ENCODE results near the gene PAX7. TPM values are rescaled to one million over a fixed set of nuclear protein-coding genes. Genes with fewer than 3 reads are reported as not detected.
"Not testable (repeated sequence)": the region's sequence is repeated elsewhere in the genome, so short reads cannot be mapped to it uniquely, and the experiment has no call there.

The PAX7 gene
- total RNA-seq, 2 experiments from 2014 or later: not detected

GRCh38 chr1:18736958-18737357 lies 106.3 kb downstream of the PAX7 start:
- Mint-ChIP-seq H3K4me1 (ENCODE audit: low read depth) (no peaks in the 10 kb centered on the region), H3K4me3 (no peak overlapping the region), H3K9me3 (no peaks in the 10 kb centered on the region), H3K36me3 (no peaks in the 10 kb centered on the region), H3K27ac (no peak overlapping the region), H3K27me3 (peaks cover 20% of the 10 kb centered on the region)
- CTCF ChIA-PET: no interaction called here
- POLR2A ChIA-PET: no interaction called here
- no peak for DNase-seq
- intact Hi-C loops (cut with micrococcal nuclease): no loop called here

- intact Hi-C loops (cut with micrococcal nuclease): no loop called here
- Mint-ChIP-seq H3K27me3 (peaks cover 17% of the 10 kb centered on the region), H3K36me3 (no peaks in the 10 kb centered on the region), H3K4me1 (ENCODE audit: low read depth) (no peaks in the 10 kb centered on the region), H3K9me3 (no peaks in the 10 kb centered on the region), H3K4me3 (no peak overlapping the region), H3K27ac (no peak overlapping the region)
- DNase-seq: no peak
- POLR2A ChIA-PET: no interaction called here
- CTCF ChIA-PET: no interaction called here
Measured at GRCh38 chr1:18738126-18738525, 107.5 kb downstream of the PAX7 start.

GRCh38 chr1:18738617-18739016 lies 108.0 kb downstream of the PAX7 start:
- Mint-ChIP-seq H3K4me3 (no peak overlapping the region), H3K9me3 (no peaks in the 10 kb centered on the region), H3K36me3 (no peaks in the 10 kb centered on the region), H3K27me3 (peaks cover 17% of the 10 kb centered on the region), H3K4me1 (ENCODE audit: low read depth) (no peaks in the 10 kb centered on the region), H3K27ac (no peak overlapping the region)
- POLR2A ChIA-PET: interaction anchor here (0.8 kb wide), 1 partner anchor 10 kb away, joined by 3 read pairs; no protein-coding TSS in a partner anchor
- DNase-seq: no peak
- CTCF ChIA-PET: no interaction called here
- intact Hi-C loops (cut with micrococcal nuclease): no loop called here

- Mint-ChIP-seq H3K9me3 (no peaks in the 10 kb centered on the region), H3K27ac (no peak overlapping the region), H3K27me3 (peaks cover 21% of the 10 kb centered on the region), H3K36me3 (no peaks in the 10 kb centered on the region), H3K4me1 (ENCODE audit: low read depth) (no peaks in the 10 kb centered on the region), H3K4me3 (no peak overlapping the region)
- ChIA-PET POLR2A (interaction anchor here (0.8 kb wide), 1 partner anchor 9 kb away, joined by 3 read pairs; no protein-coding TSS in a partner anchor), CTCF (no interaction called here)
- intact Hi-C loops (cut with micrococcal nuclease): no loop called here
- DNase-seq: no peak
Measured at GRCh38 chr1:18739408-18739807, 108.8 kb downstream of the PAX7 start.

GRCh38 chr1:18739897-18740296 lies 109.3 kb downstream of the PAX7 start:
- Mint-ChIP-seq H3K4me3 (no peak overlapping the region), H3K27me3 (peaks cover 17% of the 10 kb centered on the region), H3K4me1 (ENCODE audit: low read depth) (no peaks in the 10 kb centered on the region), H3K36me3 (no peaks in the 10 kb centered on the region), H3K9me3 (no peaks in the 10 kb centered on the region), H3K27ac (no peak overlapping the region)
- intact Hi-C loops (cut with micrococcal nuclease): no loop called here
- CTCF ChIA-PET: no interaction called here
- POLR2A ChIA-PET: no interaction called here
- no peak for DNase-seq

GRCh38 chr1:18740617-18741016 lies 110.0 kb downstream of the PAX7 start:
- peaks cover 15% of the 10 kb centered on the region for H3K27me3 Mint-ChIP-seq
- no peak overlapping the region for H3K27ac Mint-ChIP-seq
- no peaks in the 10 kb centered on the region for H3K9me3 Mint-ChIP-seq
- no peaks in the 10 kb centered on the region for H3K36me3 Mint-ChIP-seq
- ChIA-PET CTCF (interaction anchor here (1.0 kb wide), 1 partner anchor 83 kb away, joined by 3 read pairs; no protein-coding TSS in a partner anchor), POLR2A (no interaction called here)
- H3K4me3 Mint-ChIP-seq: no peak overlapping the region
- no peak for DNase-seq
- intact Hi-C loops (cut with micrococcal nuclease): no loop called here
- no peaks in the 10 kb centered on the region for H3K4me1 Mint-ChIP-seq (ENCODE audit: low read depth)

- no peaks in the 10 kb centered on the region for H3K4me1 Mint-ChIP-seq (ENCODE audit: low read depth)
- POLR2A ChIA-PET: no interaction called here
- DNase-seq: no peak
- CTCF ChIA-PET: no interaction called here
- no peaks in the 10 kb centered on the region for H3K9me3 Mint-ChIP-seq
- peaks cover 18% of the 10 kb centered on the region for H3K27me3 Mint-ChIP-seq
- H3K27ac Mint-ChIP-seq: no peak overlapping the region
- intact Hi-C loops (cut with micrococcal nuclease): no loop called here
- H3K4me3 Mint-ChIP-seq: no peak overlapping the region
- no peaks in the 10 kb centered on the region for H3K36me3 Mint-ChIP-seq
Measured at GRCh38 chr1:18743233-18743632, 112.6 kb downstream of the PAX7 start.

- intact Hi-C loops (cut with micrococcal nuclease); H3K4me1 Mint-ChIP-seq (ENCODE audit: low read depth); DNase-seq; H3K36me3 Mint-ChIP-seq; H3K9me3 Mint-ChIP-seq; H3K4me3 Mint-ChIP-seq; H3K27ac Mint-ChIP-seq; POLR2A ChIA-PET: not testable (repeated sequence)
- CTCF ChIA-PET: interaction anchor here (0.7 kb wide), 1 partner anchor 28 kb away, joined by 4 read pairs; no protein-coding TSS in a partner anchor
- H3K27me3 Mint-ChIP-seq: peaks cover 18% of the 10 kb centered on the region
Measured at GRCh38 chr1:18744381-18744780, 113.7 kb downstream of the PAX7 start.

- H3K27ac Mint-ChIP-seq: no peak overlapping the region
- CTCF ChIA-PET: no interaction called here
- no peaks in the 10 kb centered on the region for H3K36me3 Mint-ChIP-seq
- no peak for DNase-seq
- H3K4me3 Mint-ChIP-seq: no peak overlapping the region
- H3K4me1 Mint-ChIP-seq (ENCODE audit: low read depth): no peaks in the 10 kb centered on the region
- POLR2A ChIA-PET: no interaction called here
- intact Hi-C loops (cut with micrococcal nuclease): no loop called here
- peaks cover 6% of the 10 kb centered on the region for H3K9me3 Mint-ChIP-seq
- peaks cover 22% of the 10 kb centered on the region for H3K27me3 Mint-ChIP-seq
Measured at GRCh38 chr1:18746981-18747380, 116.3 kb downstream of the PAX7 start.

- no peak overlapping the region for H3K4me3 Mint-ChIP-seq
Measured at GRCh38 chr1:18747671-18748070, 117.0 kb downstream of the PAX7 start.

GRCh38 chr1:18748435-18748834 lies 117.8 kb downstream of the PAX7 start:
- H3K27me3 Mint-ChIP-seq: peaks cover 22% of the 10 kb centered on the region
- ChIA-PET POLR2A (interaction anchor here (0.9 kb wide), 1 partner anchor 10 kb away, joined by 3 read pairs; no protein-coding TSS in a partner anchor), CTCF (no interaction called here)
- DNase-seq: no peak
- H3K4me3 Mint-ChIP-seq: no peak overlapping the region
- no peak overlapping the region for H3K27ac Mint-ChIP-seq
- H3K4me1 Mint-ChIP-seq (ENCODE audit: low read depth): no peaks in the 10 kb centered on the region
- H3K36me3 Mint-ChIP-seq: no peaks in the 10 kb centered on the region
- intact Hi-C loops (cut with micrococcal nuclease): no loop called here
- peaks cover 6% of the 10 kb centered on the region for H3K9me3 Mint-ChIP-seq

More at GRCh38 chr1:18747671-18748070, 117.0 kb downstream of the PAX7 start:
- DNase-seq: no peak
- H3K9me3 Mint-ChIP-seq: peaks cover 6% of the 10 kb centered on the region
- no peaks in the 10 kb centered on the region for H3K4me1 Mint-ChIP-seq (ENCODE audit: low read depth)
- intact Hi-C loops (cut with micrococcal nuclease): no loop called here
- H3K27ac Mint-ChIP-seq: no peak overlapping the region
- ChIA-PET POLR2A (no interaction called here), CTCF (no interaction called here)
- H3K36me3 Mint-ChIP-seq: no peaks in the 10 kb centered on the region
- H3K27me3 Mint-ChIP-seq: peaks cover 22% of the 10 kb centered on the region

- H3K36me3 Mint-ChIP-seq: no peaks in the 10 kb centered on the region
- peaks cover 26% of the 10 kb centered on the region for H3K27me3 Mint-ChIP-seq
- ChIA-PET POLR2A (no interaction called here), CTCF (no interaction called here)
- H3K4me1 Mint-ChIP-seq (ENCODE audit: low read depth): no peaks in the 10 kb centered on the region
- H3K4me3 Mint-ChIP-seq: no peak overlapping the region
- DNase-seq: no peak
- intact Hi-C loops (cut with micrococcal nuclease): no loop called here
- no peak overlapping the region for H3K27ac Mint-ChIP-seq
- peaks cover 11% of the 10 kb centered on the region for H3K9me3 Mint-ChIP-seq
Measured at GRCh38 chr1:18749569-18749968, 118.9 kb downstream of the PAX7 start.

- CTCF ChIA-PET: no interaction called here
- POLR2A ChIA-PET: interaction anchor here (0.5 kb wide), 1 partner anchor 1272 kb away, joined by 3 read pairs; no protein-coding TSS in a partner anchor
Measured at GRCh38 chr1:18750600-18750999, 120.0 kb downstream of the PAX7 start.

More at GRCh38 chr1:18750600-18750999, 120.0 kb downstream of the PAX7 start:
- Mint-ChIP-seq H3K4me1 (ENCODE audit: low read depth) (no peaks in the 10 kb centered on the region), H3K27ac (no peak overlapping the region), H3K36me3 (no peaks in the 10 kb centered on the region), H3K9me3 (peaks cover 16% of the 10 kb centered on the region), H3K4me3 (no peak overlapping the region), H3K27me3 (peaks cover 28% of the 10 kb centered on the region)
- intact Hi-C loops (cut with micrococcal nuclease): no loop called here
- DNase-seq: no peak
